IMR-90 (cell line): ENCODE measurements around the gene MTHFSD. TPM values are rescaled to one million over a fixed set of nuclear protein-coding genes. Genes with fewer than 3 reads are reported as not detected.

Experiments
- ATAC-seq: fragments of 200-7000 bp; cut with Tn5 transposase; 2 replicates; pipeline ENCODE4 v1.9.1; 2020; ENCODE audit warnings: low read depth, mild to moderate bottlenecking, moderate library complexity
- BruUV-seq: library from RNA; stranded (reverse); fragments of 400-500 nt; replicated peaks from 2 replicates; lab custom pipeline; 2021; lab: Mats Ljungman, UMichigan
- CTCF ChIA-PET: fragments of 300-600 bp; formaldehyde crosslinking; extraction: SDS; loops from one replicate; lab custom pipeline; 2021; ENCODE audit warnings: antibody characterized with exemption; lab: Yijun Ruan, JAX
- POLR2A ChIA-PET: fragments of 300-600 bp; sonication (Branson Sonifier 250); formaldehyde crosslinking; loops from one replicate; lab custom pipeline; 2022; ENCODE audit warnings: antibody characterized with exemption; ENCODE audit not compliant: unreplicated experiment; lab: Charles Lee
- DNase-seq: peaks from one replicate; pipeline ENCODE4 v3.0.0; 2013
- H2AFZ ChIP-seq: replicated peaks from 2 replicates; pipeline ENCODE3; 2013; ENCODE audit warnings: low read length, mild to moderate bottlenecking; ENCODE audit not compliant: poor library complexity
- H2AK5ac ChIP-seq: 2 replicates; pipeline ENCODE4 v1.6.1; 2013; ENCODE audit warnings: low read depth, low read length, inconsistent platforms
- H2AK9ac ChIP-seq: replicated peaks from 2 replicates; pipeline ENCODE3; 2013; ENCODE audit warnings: mild to moderate bottlenecking, low read depth, low read length, moderate library complexity; ENCODE audit not compliant: poor library complexity
- H2BK120ac ChIP-seq: 2 replicates; pipeline ENCODE4 v1.6.1; 2013; ENCODE audit warnings: low read depth, low read length, inconsistent platforms
- H2BK15ac ChIP-seq: 3 replicates; pipeline ENCODE4 v1.6.1; 2013; ENCODE audit warnings: low read depth, low read length, inconsistent platforms
- H2BK20ac ChIP-seq: 2 replicates; pipeline ENCODE4 v1.6.1; 2013; ENCODE audit warnings: low read depth, mild to moderate bottlenecking, inconsistent platforms, low read length, moderate library complexity
- H2BK5ac ChIP-seq: 2 replicates; pipeline ENCODE4 v1.6.1; 2013; ENCODE audit warnings: mild to moderate bottlenecking, low read depth, low read length, inconsistent platforms; ENCODE audit not compliant: poor library complexity, severe bottlenecking
- H3K14ac ChIP-seq: replicated peaks from 2 replicates; pipeline ENCODE4 v1.6.1; 2013; ENCODE audit warnings: low read depth, low read length, inconsistent platforms
- H3K18ac ChIP-seq: 2 replicates; pipeline ENCODE4 v1.6.1; 2013; ENCODE audit warnings: low read depth, low read length, control low read depth
- H3K23ac ChIP-seq: 2 replicates; pipeline ENCODE4 v1.6.1; 2013; ENCODE audit warnings: low read depth, low read length, inconsistent platforms
- H3K27ac ChIP-seq: 2 replicates; pipeline ENCODE4 v1.5.1; 2013; ENCODE audit warnings: mild to moderate bottlenecking, control low read depth, low read length; ENCODE audit not compliant: insufficient read depth
- H3K27me3 ChIP-seq: 2 replicates; pipeline ENCODE4 v1.6.1; 2013; ENCODE audit warnings: low read length; ENCODE audit not compliant: control insufficient read depth, insufficient read depth
- H3K36me3 ChIP-seq: 2 replicates; pipeline ENCODE4 v1.6.1; 2013; ENCODE audit warnings: low read length, mixed read lengths; ENCODE audit not compliant: control insufficient read depth, insufficient read depth
- H3K4ac ChIP-seq: 2 replicates; pipeline ENCODE4 v1.6.1; 2013; ENCODE audit warnings: low read depth, low read length, inconsistent platforms
- H3K4me1 ChIP-seq: 2 replicates; pipeline ENCODE4 v1.6.1; 2013; ENCODE audit warnings: low read length, mixed read lengths; ENCODE audit not compliant: control insufficient read depth, insufficient read depth
- H3K4me2 ChIP-seq: 2 replicates; pipeline ENCODE4 v1.6.1; 2013; ENCODE audit warnings: low read depth, mild to moderate bottlenecking, control low read depth, low read length, moderate library complexity
- H3K4me3 ChIP-seq: 2 replicates; pipeline ENCODE4 v1.5.1; 2013; ENCODE audit warnings: low read depth, mild to moderate bottlenecking, control low read depth, low read length, moderate library complexity; ENCODE audit not compliant: insufficient read depth
- H3K56ac ChIP-seq: 2 replicates; pipeline ENCODE4 v1.6.1; 2013; ENCODE audit warnings: low read length, inconsistent platforms; ENCODE audit not compliant: insufficient read depth; ENCODE audit errors: extremely low read depth
- H3K79me1 ChIP-seq, 2 experiments: 2 replicates each; pipeline ENCODE4 v1.6.1; 2013; ENCODE audit warnings: low read length in 2 of 2, inconsistent platforms in 1 of 2, low read depth in 1 of 2
- H3K9ac ChIP-seq: 2 replicates; pipeline ENCODE4 v1.6.1; 2013; ENCODE audit warnings: low read depth, low read length, control low read depth
- H3K9me1 ChIP-seq: 2 replicates; pipeline ENCODE4 v1.6.1; 2013; ENCODE audit warnings: low read length, inconsistent platforms; ENCODE audit not compliant: insufficient read depth
- H3K9me3 ChIP-seq: 2 replicates; pipeline ENCODE4 v1.6.1; 2013; ENCODE audit warnings: low read length; ENCODE audit not compliant: control insufficient read depth, insufficient read depth
- H4K20me1 ChIP-seq: 2 replicates; pipeline ENCODE4 v1.6.1; 2013; ENCODE audit warnings: low read length, inconsistent platforms; ENCODE audit not compliant: insufficient read depth
- H4K5ac ChIP-seq: 2 replicates; pipeline ENCODE4 v1.6.1; 2013; ENCODE audit warnings: mild to moderate bottlenecking, low read depth, low read length, control low read depth
- H4K8ac ChIP-seq, 2 experiments: 2 replicates each; pipeline ENCODE4 v1.6.1; 2013; ENCODE audit warnings: low read depth in 2 of 2, low read length in 2 of 2, control low read depth in 1 of 2, inconsistent platforms in 1 of 2
- H4K91ac ChIP-seq: 2 replicates; pipeline ENCODE4 v1.6.1; 2013; ENCODE audit warnings: low read depth, low read length, inconsistent platforms; ENCODE audit not compliant: insufficient read depth
- BHLHE40 ChIP-seq: fragments of 150-350 bp; IDR thresholded peaks from 2 replicates; pipeline ENCODE4 v1.6.1; 2016; ENCODE audit warnings: mild to moderate bottlenecking, low read depth, low read length
- CEBPB ChIP-seq: IDR thresholded peaks from 2 replicates; pipeline ENCODE4 v1.6.1; 2012; ENCODE audit warnings: low read depth, low read length, improper control_type of control experiment
- CHD1 ChIP-seq: IDR thresholded peaks from 2 replicates; pipeline ENCODE4 v1.6.1; 2012; ENCODE audit warnings: low read depth, low read length, improper control_type of control experiment
- FOS ChIP-seq: fragments of 150-350 bp; IDR thresholded peaks from 2 replicates; pipeline ENCODE4 v1.6.1; 2016; ENCODE audit warnings: low read depth, low read length
- MAFK ChIP-seq: IDR thresholded peaks from 2 replicates; pipeline ENCODE4 v1.6.1; 2012; ENCODE audit warnings: low read depth, low read length, improper control_type of control experiment
- MAZ ChIP-seq: IDR thresholded peaks from 2 replicates; pipeline ENCODE4 v1.6.1; 2012; ENCODE audit warnings: low read depth, mild to moderate bottlenecking, low read length, improper control_type of control experiment, moderate library complexity, borderline replicate concordance
- MXI1 ChIP-seq: IDR thresholded peaks from 2 replicates; pipeline ENCODE4 v1.6.1; 2012; ENCODE audit warnings: low read depth, mild to moderate bottlenecking, low read length, moderate library complexity, borderline replicate concordance
- POLR2A ChIP-seq: IDR thresholded peaks from 2 replicates; pipeline ENCODE4 v1.6.1; 2012; ENCODE audit warnings: mild to moderate bottlenecking, low read depth, low read length
- RAD21 ChIP-seq: IDR thresholded peaks from 2 replicates; pipeline ENCODE4 v1.6.1; 2012; ENCODE audit warnings: low read length, improper control_type of control experiment
- RCOR1 ChIP-seq: IDR thresholded peaks from 2 replicates; pipeline ENCODE4 v1.6.1; 2012; ENCODE audit warnings: mild to moderate bottlenecking, low read length, improper control_type of control experiment; ENCODE audit not compliant: insufficient replicate concordance
- SMC3 ChIP-seq: fragments of 150-350 bp; IDR thresholded peaks from 2 replicates; pipeline ENCODE4 v1.6.1; 2016; ENCODE audit warnings: low read depth, mild to moderate bottlenecking, antibody characterized with exemption, low read length, moderate library complexity
- WGBS, 2 experiments: methylation state at CpG; one replicate each; pipeline versions ENCODE4 v1.1.5 to v1.1.7; 2013; ENCODE audit warnings: missing lambda C conversion rate in 2 of 2; ENCODE audit not compliant: insufficient read length in 1 of 2; ENCODE audit errors: extremely low coverage in 2 of 2; 5-methylcytosine and 5-hydroxymethylcytosine counted together
- dilution Hi-C: fragments of 300-500 bp; cut with HindIII; formaldehyde crosslinking; loops from one replicate; pipeline ENCODE4 v1.14.3; 2018; ENCODE audit warnings: low sequenced_read_pairs; ENCODE audit not compliant: unreplicated experiment
- in situ Hi-C: fragments of 300-500 bp; cut with MboI; formaldehyde crosslinking; loops from 3 replicates; pipeline ENCODE4 v1.14.3; 2019; ENCODE audit warnings: low sequenced_read_pairs, inconsistent platforms, mixed read lengths
- intact Hi-C: fragments of 100-400 bp; cut with micrococcal nuclease; formaldehyde crosslinking; loops from 2 replicates; pipeline ENCODE4 v1.10.0; 2022
- polyA plus RNA-seq, 3 experiments: library from polyadenylated mRNA; depleted of rRNA; stranded (reverse); fragments of >200 nt; gene quantifications; 2 replicates each; pipeline ENCODE4 v1.2.3, GENCODE V29; 2012; ENCODE audit warnings: low replicate concordance in 1 of 3
- total RNA-seq: library from RNA; depleted of rRNA; stranded (reverse); fragments of >200 nt; gene quantifications from 2 replicates; pipeline ENCODE4 v1.2.3, GENCODE V29; 2012
- TF ChIP-seq, protein P1 (sequence below): conservative IDR thresholded peaks from 2 replicates; pipeline ENCODE4 v1.5.1; 2012; ENCODE audit warnings: mild to moderate bottlenecking, low read depth, low read length, improper control_type of control experiment
- TF ChIP-seq, protein P2 (sequence below): fragments of 150-350 bp; IDR thresholded peaks from 2 replicates; pipeline ENCODE4 v1.6.1; 2017; ENCODE audit warnings: mild to moderate bottlenecking, antibody characterized with exemption, low read length, low read depth
- TF ChIP-seq, protein P3 (sequence below): fragments of 150-350 bp; IDR thresholded peaks from 2 replicates; pipeline ENCODE4 v1.6.1; 2016; ENCODE audit warnings: low read depth, mild to moderate bottlenecking, low read length, moderate library complexity, borderline replicate concordance

MTHFSD gene
- total and polyA plus RNA-seq, 2 of the 4 experiments (the other 2 are of a cell fraction), result 8.2 to 16.8 TPM

DNA sequence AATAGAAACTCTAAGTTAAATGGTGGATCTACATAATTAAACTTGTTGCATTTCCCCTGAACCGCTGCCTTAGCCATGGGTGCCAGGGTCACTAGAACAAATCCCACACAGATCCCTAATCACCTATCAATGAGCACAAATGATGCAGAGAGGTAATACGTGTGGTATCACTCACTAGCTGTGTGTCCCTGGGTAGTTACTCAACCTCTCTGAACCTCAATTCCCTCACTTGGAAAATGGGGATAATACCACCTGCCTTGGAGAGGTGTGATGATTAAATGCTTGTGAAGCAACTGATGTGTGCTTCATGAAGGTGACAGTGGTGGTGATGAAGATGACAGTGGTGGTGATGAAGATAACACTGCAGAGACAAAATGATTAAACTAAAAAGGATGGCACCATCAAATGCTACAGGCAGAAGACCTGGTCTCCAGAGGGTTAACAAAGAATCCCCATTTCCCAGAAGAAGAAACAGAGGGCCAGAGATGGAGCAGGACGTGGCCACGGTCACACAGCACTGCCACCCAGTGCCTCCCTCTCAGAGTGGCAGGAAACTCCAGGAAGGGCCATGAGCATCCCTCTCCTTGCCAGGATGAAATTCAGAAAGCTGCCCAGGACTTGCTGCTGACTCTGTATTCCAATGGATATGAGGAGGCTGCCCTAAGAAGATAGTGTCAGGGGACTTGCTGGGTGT lies 62.6 kb downstream of the MTHFSD start:
- no peak overlapping the region for H2AFZ ChIP-seq
- peak overlapping the region; percentile 33 for H3K14ac ChIP-seq
- H3K27me3 ChIP-seq, result no peaks in the 10 kb centered on the region
- H3K9me1 ChIP-seq, result peaks cover 60% of the 10 kb centered on the region
- in situ Hi-C loops, result no loop called here
- H3K4me2 ChIP-seq, result no peak overlapping the region; the same call in 1 of the 2 replicates
- 0 out of 2 replicates have a peak overlapping the region, but pooled peaks have one; percentile 7 for H3K18ac ChIP-seq
- peaks cover 35% of the 10 kb centered on the region for H3K4me1 ChIP-seq
- BruUV-seq, result no TSS peak
- no peaks in the 10 kb centered on the region for H3K9me3 ChIP-seq
- no peak overlapping the region for H3K9ac ChIP-seq
- no peak overlapping the region for H4K5ac ChIP-seq
- H4K20me1 ChIP-seq, result peaks cover 98% of the 10 kb centered on the region
- peak overlapping the region; percentile 54; the same call in 1 of the 2 replicates for H3K23ac ChIP-seq
- peak overlapping the region; percentile 48; the same call in 1 of the 2 replicates for H2AK5ac ChIP-seq
- H4K8ac ChIP-seq, result no peak overlapping the region; a peak in 1 of 4 replicates
- H4K91ac ChIP-seq, result no peak overlapping the region
- POLR2A ChIA-PET, result interaction anchor here (0.7 to 1.0 kb wide), 2 partner anchors 18 to 234 kb away, joined by 3 to 6 read pairs; no protein-coding TSS in a partner anchor
- CTCF ChIA-PET, result interaction anchor here (0.6 kb wide), 1 partner anchor 30 kb away, joined by 3 read pairs; no protein-coding TSS in a partner anchor
- H3K56ac ChIP-seq, result no peak overlapping the region
- no peak overlapping the region for H2BK120ac ChIP-seq
- ATAC-seq (no peak), DNase-seq (no peak)
- no CpG with 5 or more reads among the region's 4 CpGs for WGBS, 2 experiments
- no peak overlapping the region for H2BK5ac ChIP-seq
- H3K36me3 ChIP-seq, result peaks cover 82% of the 10 kb centered on the region
- H3K4me3 ChIP-seq, result no peak overlapping the region
- H3K4ac ChIP-seq, result peak overlapping the region; percentile 25; the same call in 1 of the 2 replicates
- no peak overlapping the region for H2AK9ac ChIP-seq
- H2BK15ac ChIP-seq, result no peak overlapping the region
- dilution Hi-C loops, result no loop called here
- peak overlapping the region; percentile 28; the same call in 1 of the 2 replicates for H3K27ac ChIP-seq
- H3K79me1 ChIP-seq, result peaks cover 41 to 85% of the 10 kb centered on the region in 2 experiments
- no peak overlapping the region for H2BK20ac ChIP-seq
- intact Hi-C loops, result no loop called here
- TF ChIP-seq MAZ, result no peak
- TF ChIP-seq BHLHE40, result no peak
- no peak for TF ChIP-seq POLR2A
- TF ChIP-seq, protein P1, sequence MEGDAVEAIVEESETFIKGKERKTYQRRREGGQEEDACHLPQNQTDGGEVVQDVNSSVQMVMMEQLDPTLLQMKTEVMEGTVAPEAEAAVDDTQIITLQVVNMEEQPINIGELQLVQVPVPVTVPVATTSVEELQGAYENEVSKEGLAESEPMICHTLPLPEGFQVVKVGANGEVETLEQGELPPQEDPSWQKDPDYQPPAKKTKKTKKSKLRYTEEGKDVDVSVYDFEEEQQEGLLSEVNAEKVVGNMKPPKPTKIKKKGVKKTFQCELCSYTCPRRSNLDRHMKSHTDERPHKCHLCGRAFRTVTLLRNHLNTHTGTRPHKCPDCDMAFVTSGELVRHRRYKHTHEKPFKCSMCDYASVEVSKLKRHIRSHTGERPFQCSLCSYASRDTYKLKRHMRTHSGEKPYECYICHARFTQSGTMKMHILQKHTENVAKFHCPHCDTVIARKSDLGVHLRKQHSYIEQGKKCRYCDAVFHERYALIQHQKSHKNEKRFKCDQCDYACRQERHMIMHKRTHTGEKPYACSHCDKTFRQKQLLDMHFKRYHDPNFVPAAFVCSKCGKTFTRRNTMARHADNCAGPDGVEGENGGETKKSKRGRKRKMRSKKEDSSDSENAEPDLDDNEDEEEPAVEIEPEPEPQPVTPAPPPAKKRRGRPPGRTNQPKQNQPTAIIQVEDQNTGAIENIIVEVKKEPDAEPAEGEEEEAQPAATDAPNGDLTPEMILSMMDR, result no peak
- no peak; the same call in 1 of the 2 replicates for TF ChIP-seq RAD21
- no peak for TF ChIP-seq SMC3
- TF ChIP-seq FOS, result no peak
- TF ChIP-seq MXI1, result no peak
- no peak for TF ChIP-seq CEBPB
- TF ChIP-seq, protein P2, sequence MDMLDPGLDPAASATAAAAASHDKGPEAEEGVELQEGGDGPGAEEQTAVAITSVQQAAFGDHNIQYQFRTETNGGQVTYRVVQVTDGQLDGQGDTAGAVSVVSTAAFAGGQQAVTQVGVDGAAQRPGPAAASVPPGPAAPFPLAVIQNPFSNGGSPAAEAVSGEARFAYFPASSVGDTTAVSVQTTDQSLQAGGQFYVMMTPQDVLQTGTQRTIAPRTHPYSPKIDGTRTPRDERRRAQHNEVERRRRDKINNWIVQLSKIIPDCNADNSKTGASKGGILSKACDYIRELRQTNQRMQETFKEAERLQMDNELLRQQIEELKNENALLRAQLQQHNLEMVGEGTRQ, result no peak
- TF ChIP-seq, protein P3, sequence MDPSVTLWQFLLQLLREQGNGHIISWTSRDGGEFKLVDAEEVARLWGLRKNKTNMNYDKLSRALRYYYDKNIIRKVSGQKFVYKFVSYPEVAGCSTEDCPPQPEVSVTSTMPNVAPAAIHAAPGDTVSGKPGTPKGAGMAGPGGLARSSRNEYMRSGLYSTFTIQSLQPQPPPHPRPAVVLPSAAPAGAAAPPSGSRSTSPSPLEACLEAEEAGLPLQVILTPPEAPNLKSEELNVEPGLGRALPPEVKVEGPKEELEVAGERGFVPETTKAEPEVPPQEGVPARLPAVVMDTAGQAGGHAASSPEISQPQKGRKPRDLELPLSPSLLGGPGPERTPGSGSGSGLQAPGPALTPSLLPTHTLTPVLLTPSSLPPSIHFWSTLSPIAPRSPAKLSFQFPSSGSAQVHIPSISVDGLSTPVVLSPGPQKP, result no peak
- TF ChIP-seq RCOR1, result no peak
- TF ChIP-seq CHD1, result no peak
- TF ChIP-seq MAFK, result no peak
